ENCODE results near the gene STAMBP. TPM values are rescaled to one million over a fixed set of nuclear protein-coding genes. Genes with fewer than 3 reads are reported as not detected.

Gene STAMBP
- total and polyA plus RNA-seq, 9 of the 15 experiments (the other 6 are each of a cell fraction or from before 2014, with no cell fraction given), result 36.9 to 75.2 (median 48.8) TPM

DNA sequence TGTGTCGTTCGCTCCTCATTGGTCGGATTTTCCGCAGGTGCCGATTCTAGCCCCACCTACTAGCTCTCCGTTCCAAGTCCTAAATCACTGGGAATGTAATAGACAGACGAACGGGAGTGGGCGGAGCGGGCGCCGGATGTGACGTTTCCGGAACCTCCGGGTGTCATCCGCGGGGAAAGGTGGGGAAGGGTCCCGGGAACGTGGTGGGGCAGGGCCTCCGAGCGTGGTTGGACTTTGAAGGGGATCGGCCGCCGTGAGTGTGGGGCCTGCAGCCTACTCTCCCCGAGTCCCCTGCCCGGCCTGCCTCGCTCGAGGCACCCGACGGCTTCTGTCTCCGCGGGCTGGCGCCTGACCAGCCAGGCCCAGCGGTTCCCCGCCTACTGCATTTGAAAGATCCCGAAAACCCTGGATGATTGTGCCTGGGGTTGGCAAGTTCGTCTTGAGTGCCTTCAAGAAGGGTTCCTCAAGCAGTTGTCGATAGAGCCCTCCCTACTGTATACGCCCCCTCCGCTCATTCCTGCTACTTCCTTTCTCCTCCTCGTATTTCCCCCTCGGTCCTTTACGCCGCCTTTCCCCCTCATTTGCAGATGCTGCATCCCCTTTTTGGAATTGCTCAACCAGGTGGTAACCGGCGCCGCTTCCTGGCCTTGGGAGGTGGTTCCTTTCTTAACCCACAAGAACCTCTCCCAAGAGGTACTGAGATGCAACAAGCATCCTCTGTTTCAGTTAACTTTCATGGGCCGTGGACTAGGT, at the start of gene STAMBP (continued):
- TF ChIP-seq SPI1 (IDR thresholded peaks at IDR 0.05; ENCODE audit: borderline replicate concordance, low read depth, low read length) (0 out of 2 replicates have a peak, but pooled peaks have one; percentile 50), ZNF253 (CRISPR knock-in tag; conservative IDR thresholded peaks at IDR 0.05) (no peak), GTF2A2 (tag; IDR thresholded peaks at IDR 0.05) (no peak), SMARCC2 (IDR thresholded peaks at IDR 0.05; ENCODE audit: low read depth) (no peak), ZBTB8A (IDR thresholded peaks at IDR 0.05; ENCODE audit: partially characterized antibody) (no peak), KDM4B (IDR thresholded peaks at IDR 0.05; ENCODE audit: borderline replicate concordance in 2 of 2, low read depth in 1 of 2) (0 out of 4 replicates have a peak, but pooled peaks of 1 of the 2 experiments have one; percentile 57), TEAD4 (IDR thresholded peaks at IDR 0.05; ENCODE audit: low read length) (peak; percentile 42), TEAD4 (CRISPR knock-in tag; IDR thresholded peaks at IDR 0.05; ENCODE audit: borderline replicate concordance) (no peak), ZNF212 (CRISPR knock-in tag; IDR thresholded peaks at IDR 0.05) (no peak), ETV5 (CRISPR knock-in tag; IDR thresholded peaks at IDR 0.05; ENCODE audit: low read depth) (peak; percentile 52), RB1 (IDR thresholded peaks at IDR 0.05; ENCODE audit: low read depth) (peak; percentile 66; the same call in 1 of the 2 replicates), CBFB (CRISPR knock-in tag; IDR thresholded peaks at IDR 0.05) (0 out of 2 replicates have a peak, but pooled peaks have one; percentile 34), NR2C1 (IDR thresholded peaks at IDR 0.05) (peak; percentile 0; the same call in 1 of the 2 replicates), NR2C1 (tag; IDR thresholded peaks at IDR 0.05) (no peak), HDGF (IDR thresholded peaks at IDR 0.05) (no peak), KLF1 (tag; IDR thresholded peaks at IDR 0.05) (no peak), HSF4 (CRISPR knock-in tag; IDR thresholded peaks at IDR 0.05; ENCODE audit: borderline replicate concordance) (no peak), SMARCE1 (IDR thresholded peaks at IDR 0.05) (0 out of 2 replicates have a peak, but pooled peaks have one; percentile 13), LCOR (CRISPR knock-in tag; IDR thresholded peaks at IDR 0.05) (0 out of 2 replicates have a peak, but pooled peaks have one; percentile 17), SMAD4 (CRISPR knock-in tag; conservative IDR thresholded peaks at IDR 0.05) (no peak), MYC (IDR thresholded peaks at IDR 0.05; ENCODE audit: low read depth, low read length) (peak; percentile 86), MYC (CRISPR knock-in tag; IDR thresholded peaks at IDR 0.05; ENCODE audit: borderline replicate concordance, low read depth) (peak; percentile 85), FOXA1 (IDR thresholded peaks at IDR 0.05; ENCODE audit: borderline replicate concordance) (no peak), SMAD1 (IDR thresholded peaks at IDR 0.05; ENCODE audit: low read depth, low read length, partially characterized antibody) (no peak), ARID2 (IDR thresholded peaks at IDR 0.05) (no peak), ZEB2 (IDR thresholded peaks at IDR 0.05) (0 out of 2 replicates have a peak, but pooled peaks have one; percentile 14), BRD4 (IDR thresholded peaks at IDR 0.05) (peak; percentile 81; the same call in 1 of the 2 replicates), HMGN3 (IDR thresholded peaks at IDR 0.05; ENCODE audit: borderline replicate concordance, extremely low read depth, insufficient read length, low read depth, low read length) (peak; percentile 70), ELF1 (tag; IDR thresholded peaks at IDR 0.05) (peak; percentile 80), HNRNPLL (IDR thresholded peaks at IDR 0.05; ENCODE audit: low read depth, low read length, poor library complexity, severe bottlenecking) (no peak)
- TF ChIP-seq, protein P1, sequence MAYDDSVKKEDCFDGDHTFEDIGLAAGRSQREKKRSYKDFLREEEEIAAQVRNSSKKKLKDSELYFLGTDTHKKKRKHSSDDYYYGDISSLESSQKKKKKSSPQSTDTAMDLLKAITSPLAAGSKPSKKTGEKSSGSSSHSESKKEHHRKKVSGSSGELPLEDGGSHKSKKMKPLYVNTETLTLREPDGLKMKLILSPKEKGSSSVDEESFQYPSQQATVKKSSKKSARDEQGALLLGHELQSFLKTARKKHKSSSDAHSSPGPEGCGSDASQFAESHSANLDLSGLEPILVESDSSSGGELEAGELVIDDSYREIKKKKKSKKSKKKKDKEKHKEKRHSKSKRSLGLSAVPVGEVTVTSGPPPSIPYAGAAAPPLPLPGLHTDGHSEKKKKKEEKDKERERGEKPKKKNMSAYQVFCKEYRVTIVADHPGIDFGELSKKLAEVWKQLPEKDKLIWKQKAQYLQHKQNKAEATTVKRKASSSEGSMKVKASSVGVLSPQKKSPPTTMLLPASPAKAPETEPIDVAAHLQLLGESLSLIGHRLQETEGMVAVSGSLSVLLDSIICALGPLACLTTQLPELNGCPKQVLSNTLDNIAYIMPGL (CRISPR knock-in tag; IDR thresholded peaks at IDR 0.05), result peak; percentile 79; the same call in 1 of the 2 replicates
